ENCODE data around the gene FEM1B.

Gene FEM1B

GRCh38 chr15:68261241-68261640, 16.3 kb upstream of the FEM1B start (continued):
- no peak for TF ChIP-seq ZNF449 (tag by site-specific recombination; IDR thresholded peaks at IDR 0.05)
- no peak for TF ChIP-seq ZNF416 (tag by site-specific recombination; IDR thresholded peaks at IDR 0.05)

- no peak overlapping the region for H3K27ac ChIP-seq (ENCODE audit: extremely low read depth, low read depth, low read length)
- H3K36me3 ChIP-seq (ENCODE audit: control insufficient read depth in 2 of 2, insufficient read depth in 1 of 2, low read length in 2 of 2), result no peaks in the 10 kb centered on the region
- no peak overlapping the region for H3K4me3 ChIP-seq (ENCODE audit: low read depth, low read length)
- ChIA-PET CTCF (interaction anchor here (0.5 to 1.6 kb wide), 4 partner anchors 9 to 1024 kb away, joined by 3 to 6 read pairs (median 4); no protein-coding TSS in a partner anchor), POLR2A (interaction anchor here (0.6 to 0.9 kb wide), 2 partner anchors 9 to 16 kb away, joined by 3 to 4 read pairs; partner anchors contain the start of gene FEM1B)
- TF ChIP-seq ZNF561 (tag by site-specific recombination; IDR thresholded peaks at IDR 0.05; ENCODE audit: borderline replicate concordance) (no peak), ZNF146 (tag by site-specific recombination; IDR thresholded peaks at IDR 0.05) (peak; percentile 91)
- H3K9me3 ChIP-seq (ENCODE audit: control insufficient read depth, insufficient read depth, low read depth, low read length), result no peaks in the 10 kb centered on the region
- H3K4me1 ChIP-seq (ENCODE audit: control insufficient read depth, insufficient read depth, low read length), result no peaks in the 10 kb centered on the region
These were observed 15.6 kb upstream of the FEM1B start for GRCh38 chr15:68261980-68262379.

GRCh38 chr15:68262514-68263356, 14.8 kb upstream of the FEM1B start:
- TF ChIP-seq ZNF362 (tag by site-specific recombination; IDR thresholded peaks at IDR 0.05) (peak; percentile 60; the same call in 1 of the 2 replicates), OSR2 (tag by site-specific recombination; IDR thresholded peaks at IDR 0.05) (no peak), ZNF292 (tag by site-specific recombination; IDR thresholded peaks at IDR 0.05; ENCODE audit: borderline replicate concordance, low read depth) (no peak), KLF8 (tag by site-specific recombination; IDR thresholded peaks at IDR 0.05) (no peak), BCL11A (tag by site-specific recombination; IDR thresholded peaks at IDR 0.05; ENCODE audit: low read depth) (no peak), PRDM6 (tag by site-specific recombination; IDR thresholded peaks at IDR 0.05) (no peak), ZNF513 (tag by site-specific recombination; IDR thresholded peaks at IDR 0.05) (no peak), ZNF202 (tag by site-specific recombination; IDR thresholded peaks at IDR 0.05; ENCODE audit: borderline replicate concordance) (no peak)
- Histone ChIP-seq H3K4me1 (ENCODE audit: control insufficient read depth, insufficient read depth, low read length) (no peaks in the 10 kb centered on the region), H3K4me3 (ENCODE audit: low read depth, low read length) (no peak overlapping the region), H3K27ac (ENCODE audit: extremely low read depth, low read depth, low read length) (no peak overlapping the region), H3K36me3 (ENCODE audit: control insufficient read depth in 2 of 2, insufficient read depth in 1 of 2, low read length in 2 of 2) (no peaks in the 10 kb centered on the region), H3K9me3 (ENCODE audit: control insufficient read depth, insufficient read depth, low read depth, low read length) (no peaks in the 10 kb centered on the region)
- ChIA-PET POLR2A (interaction anchor here (0.6 to 0.9 kb wide), 2 partner anchors 9 to 15 kb away, joined by 3 to 4 read pairs; partner anchors contain the start of gene FEM1B), CTCF (interaction anchor here (0.5 to 2.9 kb wide), 5 partner anchors 8 to 44 kb away, joined by 3 to 15 read pairs (median 3); no protein-coding TSS in a partner anchor)
